ENCODE results near the gene ZNF614. TPM values are rescaled to one million over a fixed set of nuclear protein-coding genes. Genes with fewer than 3 reads are reported as not detected.
"Not testable (repeated sequence)": the region's sequence is repeated elsewhere in the genome, so short reads cannot be mapped to it uniquely, and the experiment has no call there.

ZNF614 gene
- total RNA-seq, result 7.7 and 8.7 TPM in 2 replicates

DNA sequence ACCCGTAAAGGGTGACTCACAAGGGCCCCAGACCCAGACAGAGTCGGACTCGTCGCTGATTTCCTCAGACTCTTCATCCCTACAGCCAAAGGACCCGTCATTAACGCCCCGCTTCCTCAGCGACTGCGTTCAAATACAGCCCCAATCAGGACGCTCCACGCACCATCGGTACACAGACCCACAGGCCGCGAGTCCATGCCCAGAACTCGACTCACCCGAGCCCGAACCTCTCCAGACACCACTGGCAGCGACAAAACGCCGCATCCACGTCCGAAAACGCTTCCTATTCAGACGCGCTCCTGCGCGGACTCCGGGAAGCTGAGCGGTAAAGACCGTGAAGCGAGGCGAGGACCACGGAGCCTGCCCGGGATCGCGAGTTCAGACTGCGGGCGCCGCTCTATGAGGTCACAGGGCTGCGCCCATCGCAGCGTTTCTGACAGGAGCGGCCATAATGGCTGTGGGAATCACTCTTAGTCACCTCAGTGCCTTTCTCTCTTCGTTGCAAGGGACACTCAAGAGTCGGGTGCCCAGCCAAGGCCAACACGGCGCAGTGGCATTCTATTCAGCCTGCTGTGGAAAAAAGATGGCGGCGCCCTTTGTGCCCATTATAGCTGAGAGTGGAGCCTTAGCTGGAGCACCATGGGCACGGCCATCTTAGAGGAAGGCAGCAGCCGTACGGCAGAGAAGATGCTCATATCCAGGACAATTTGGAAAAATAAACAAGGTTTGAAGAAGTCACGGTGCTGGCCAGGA lies at the start of gene ZNF614:
ZNF614 (minus strand) TSS at position 353 of the 753 bp plus-strand sequence. CDS start 2,634 bp downstream, outside the sequence.
- intact Hi-C loops (cut with micrococcal nuclease), result loop anchor here (1.0 to 5.0 kb wide), 5 partner anchors 20 to 164 kb away; partner anchors contain the start of genes PPP2R1A, ZNF350, ZNF613 and ZNF615

DNA sequence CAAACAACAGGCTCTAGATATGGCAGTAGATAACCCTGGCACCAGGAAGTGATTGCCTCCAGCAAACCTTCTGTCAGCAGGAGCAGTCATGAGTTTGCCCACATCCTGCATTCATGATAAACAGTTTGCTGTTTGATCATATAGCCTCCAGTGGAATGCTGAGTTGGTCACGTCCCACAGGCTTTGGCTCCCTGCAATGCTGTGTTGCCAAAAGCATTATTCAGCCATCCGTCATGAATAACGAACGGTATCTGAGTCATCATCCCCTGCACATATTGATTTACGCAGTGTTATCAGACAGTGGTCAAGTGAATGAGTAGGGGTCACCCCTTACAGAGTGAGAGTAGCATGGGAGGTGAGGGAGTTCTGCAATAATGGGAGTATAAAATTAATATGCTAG lies 42.3 kb upstream of the ZNF614 start:
- intact Hi-C loops (cut with micrococcal nuclease), result no loop called here

DNA sequence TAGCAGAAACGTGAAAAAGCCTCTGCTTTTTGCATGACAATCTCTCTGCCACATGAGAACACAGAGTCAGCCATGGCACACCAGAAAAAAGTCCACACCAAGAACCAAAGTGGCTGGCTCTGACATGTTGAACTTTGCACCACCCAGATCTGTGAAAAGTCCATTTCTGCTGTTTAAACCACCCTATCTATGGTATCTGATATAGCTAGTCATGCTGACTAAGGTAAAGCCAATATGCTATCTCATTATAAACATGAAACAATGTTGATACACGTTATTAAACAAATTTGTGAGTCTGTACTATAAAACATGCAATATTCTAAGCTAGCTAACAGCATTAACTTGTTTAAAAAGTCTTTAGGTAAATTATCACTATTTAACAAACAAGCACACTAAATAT lies 41.5 kb upstream of the ZNF614 start:
- intact Hi-C loops (cut with micrococcal nuclease), result no loop called here

DNA sequence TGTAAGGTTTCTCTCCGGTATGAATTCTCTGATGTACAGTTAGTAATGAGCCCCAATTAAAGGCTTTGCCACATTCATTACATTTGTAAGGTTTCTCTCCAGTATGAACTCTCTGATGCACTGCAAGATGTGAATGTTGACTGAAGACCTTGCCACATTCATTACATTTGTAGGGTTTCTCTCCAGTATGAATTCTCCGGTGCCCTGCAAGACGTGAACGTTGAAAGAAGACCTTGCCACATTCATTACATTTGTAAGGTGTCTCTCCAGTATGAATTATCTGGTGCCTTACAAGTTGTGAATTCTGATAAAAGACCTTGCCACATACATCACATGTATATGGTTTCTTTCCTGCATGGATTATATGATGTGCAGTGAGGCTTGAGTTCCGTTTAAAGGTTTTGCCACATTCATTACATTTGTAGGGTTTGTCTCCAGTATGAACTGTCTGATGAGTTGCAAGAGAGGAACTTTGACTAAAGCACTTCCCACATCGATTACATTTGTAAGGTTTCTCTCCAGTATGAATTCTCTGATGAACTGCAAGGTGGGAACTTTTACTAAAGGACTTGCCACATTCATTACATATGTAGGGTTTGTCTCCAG lies 38.2 kb upstream of the ZNF614 start:
- intact Hi-C loops (cut with micrococcal nuclease), result no loop called here

DNA sequence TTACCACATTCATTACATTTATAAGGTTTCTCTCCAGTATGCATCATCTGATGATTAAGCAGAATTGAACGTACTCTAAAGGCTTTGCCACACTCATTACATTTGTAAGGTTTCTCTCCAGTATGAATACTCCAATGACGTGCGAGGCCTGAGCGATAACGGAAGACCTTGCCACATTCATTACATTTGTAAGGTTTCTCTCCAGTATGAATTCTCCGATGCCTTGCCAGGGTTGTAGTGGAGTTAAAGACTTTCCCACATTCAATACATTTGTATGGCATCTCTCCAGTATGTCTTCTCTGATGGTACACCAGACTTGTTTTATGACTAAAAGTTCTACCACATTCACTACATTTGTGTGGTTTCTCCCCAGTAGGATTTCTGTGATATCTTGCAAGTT lies 37.2 kb upstream of the ZNF614 start:
- intact Hi-C loops (cut with micrococcal nuclease), result no loop called here

DNA sequence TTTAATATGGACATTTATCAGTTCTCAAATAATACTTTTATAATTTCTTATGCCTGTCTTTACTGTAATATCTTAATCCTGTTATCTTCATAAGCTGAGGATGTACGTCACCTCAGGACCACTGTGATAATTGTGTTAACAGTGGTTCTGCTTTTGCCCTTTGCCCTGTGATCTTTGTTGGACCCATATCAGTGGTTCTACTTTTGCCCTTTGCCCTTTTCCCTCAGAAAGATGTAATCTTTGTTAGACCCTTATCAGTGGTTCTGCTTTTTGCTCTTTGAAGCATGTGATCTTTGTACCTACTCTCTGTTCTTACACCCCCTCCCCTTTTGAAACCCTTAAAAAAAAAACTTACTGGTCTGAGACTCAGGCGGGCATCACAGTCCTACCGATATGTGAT lies 28.3 kb upstream of the ZNF614 start:
- intact Hi-C loops (cut with micrococcal nuclease), result not testable (repeated sequence)

DNA sequence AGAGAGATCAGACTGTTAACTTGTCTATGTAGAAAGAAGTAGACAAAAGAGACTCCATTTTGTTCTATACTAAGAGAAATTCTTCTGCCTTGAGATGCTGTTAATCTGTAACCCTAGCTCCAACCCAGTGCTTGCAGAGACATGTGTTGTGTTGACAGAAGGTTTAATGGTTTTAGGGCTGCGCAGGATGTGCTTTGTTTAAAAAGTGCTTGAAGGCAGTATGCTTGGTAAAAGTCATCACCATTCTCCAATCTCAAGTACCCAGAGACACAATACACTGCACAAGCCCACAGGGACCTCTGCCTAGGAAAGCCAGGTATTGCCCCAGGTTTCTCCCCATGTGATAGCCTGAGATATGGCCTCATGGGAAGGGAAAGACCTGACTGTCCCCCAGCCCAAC lies 23.6 kb upstream of the ZNF614 start:
- intact Hi-C loops (cut with micrococcal nuclease), result not testable (repeated sequence)

DNA sequence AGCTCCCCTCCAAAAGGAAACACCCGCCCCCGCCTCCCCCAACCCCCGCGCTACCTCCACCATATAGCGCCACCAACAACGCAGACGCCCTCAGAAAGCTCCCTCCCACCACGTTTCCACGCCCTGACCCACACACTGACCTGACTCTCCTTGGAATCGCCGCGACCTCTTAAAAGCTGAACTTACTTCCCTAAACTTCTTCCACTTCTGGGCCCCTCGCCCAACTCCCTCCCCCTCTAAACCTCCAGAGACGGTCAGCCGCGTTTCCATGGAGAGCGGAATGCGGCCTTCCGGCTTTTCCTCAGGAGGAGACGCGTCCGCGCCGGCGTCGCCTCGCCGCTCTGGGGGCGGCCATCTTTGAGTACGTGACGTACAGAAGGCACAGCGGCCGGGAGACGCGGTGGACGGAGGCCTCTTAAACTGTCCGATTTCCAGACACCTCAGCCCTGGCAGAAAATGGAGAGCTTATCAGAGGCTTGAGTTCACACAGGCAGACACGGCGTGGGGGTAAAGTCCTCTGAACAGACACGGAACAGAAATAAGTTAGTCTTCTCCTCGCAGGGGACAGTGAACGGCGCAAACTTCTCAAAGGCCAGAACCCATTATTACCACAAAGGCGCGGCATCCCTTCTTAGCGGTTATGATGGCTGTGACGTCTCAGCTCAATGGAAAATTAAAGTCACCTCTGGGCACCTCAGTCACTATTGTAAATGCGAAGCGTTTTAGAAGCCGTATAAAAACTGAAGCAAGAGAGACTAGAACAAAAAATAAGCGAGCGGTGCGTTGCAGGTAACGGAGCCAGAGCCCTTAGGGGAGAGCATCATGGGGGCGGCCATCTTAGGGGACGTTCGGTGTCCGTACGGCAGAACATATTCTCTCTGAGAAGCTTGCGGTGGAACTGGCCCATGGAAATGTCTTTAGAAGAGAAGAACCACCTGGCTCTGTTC lies 20.6 kb upstream of the ZNF614 start, which contains the start of gene ZNF432:
ZNF432 (minus strand) TSS at position 284 of the 947 bp plus-strand sequence. CDS start 1,970 bp downstream, outside the sequence.
- intact Hi-C loops (cut with micrococcal nuclease), result loop anchor here (1.0 to 2.0 kb wide), 7 partner anchors 21 to 1054 kb away; partner anchors contain the start of genes ZNF160, ZNF350, ZNF613 and ZNF614

DNA sequence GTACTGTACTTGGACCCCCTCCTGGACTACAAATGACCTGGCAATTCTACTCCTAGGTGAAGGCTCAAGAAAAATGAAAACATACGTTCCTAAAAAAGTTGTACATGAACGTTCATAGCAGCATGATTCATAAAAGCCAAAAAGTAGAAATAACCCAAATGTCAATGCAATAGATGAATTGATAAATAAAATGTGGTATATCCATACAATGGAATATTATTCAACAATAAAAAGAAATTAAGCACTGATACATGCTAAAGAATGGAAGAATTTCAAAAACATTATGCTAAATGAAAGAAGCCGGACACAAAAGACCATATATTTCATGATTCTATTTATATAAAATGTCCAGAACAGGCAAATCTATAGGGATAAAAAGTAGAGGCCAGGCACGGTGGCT lies 11.0 kb upstream of the ZNF614 start:
- intact Hi-C loops (cut with micrococcal nuclease), result no loop called here

DNA sequence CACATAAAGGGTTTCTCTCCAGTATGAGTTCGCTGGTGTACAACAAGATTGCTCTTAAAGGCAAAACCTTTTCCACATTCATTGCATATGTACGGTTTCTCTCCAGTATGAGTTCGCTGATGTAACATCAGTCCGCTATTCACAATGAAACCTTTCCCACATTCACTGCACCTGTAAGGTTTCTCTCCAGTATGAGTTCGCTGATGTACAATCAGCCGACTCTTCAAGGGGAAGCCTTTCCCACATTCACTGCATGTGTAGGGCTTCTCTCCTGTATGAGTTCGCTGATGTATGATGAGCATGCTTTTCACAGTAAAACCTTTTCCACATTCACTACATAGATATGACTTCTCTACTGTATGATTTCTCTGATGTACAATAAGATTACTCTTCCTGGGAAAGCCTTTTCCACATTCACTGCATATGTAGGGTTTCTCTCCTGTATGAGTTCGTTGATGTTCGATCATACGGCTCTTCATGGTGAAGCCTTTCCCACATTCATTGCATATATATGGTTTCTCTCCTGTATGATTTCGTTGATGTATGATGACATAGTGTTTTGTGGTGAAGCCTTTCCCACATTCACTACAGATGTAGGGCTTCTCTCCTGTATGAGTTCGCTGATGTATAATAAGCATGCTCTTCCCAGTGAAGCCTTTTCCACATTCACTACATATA lies 6.0 kb upstream of the ZNF614 start:
- intact Hi-C loops (cut with micrococcal nuclease), result no loop called here

DNA sequence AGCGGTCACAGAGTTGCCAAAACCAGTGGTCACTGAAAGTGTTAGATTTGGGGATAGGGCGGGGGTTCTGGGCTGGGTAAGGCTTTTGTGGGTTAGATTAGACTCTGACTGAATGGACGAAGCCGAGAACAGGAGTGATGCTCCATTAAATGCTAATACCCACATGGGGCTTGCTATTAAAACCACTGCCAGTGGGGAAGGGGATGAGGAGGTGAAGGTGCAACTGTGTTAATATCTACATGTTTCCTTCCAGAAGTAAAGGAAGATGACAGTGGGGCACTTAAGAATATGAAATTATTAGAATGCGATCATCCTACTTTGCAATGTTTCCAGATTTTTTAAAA lies 573 bp upstream of the ZNF614 start:
- intact Hi-C loops (cut with micrococcal nuclease), result loop anchor here (1.0 to 5.0 kb wide), 5 partner anchors 20 to 164 kb away; partner anchors contain the start of genes PPP2R1A, ZNF350, ZNF613 and ZNF615

DNA sequence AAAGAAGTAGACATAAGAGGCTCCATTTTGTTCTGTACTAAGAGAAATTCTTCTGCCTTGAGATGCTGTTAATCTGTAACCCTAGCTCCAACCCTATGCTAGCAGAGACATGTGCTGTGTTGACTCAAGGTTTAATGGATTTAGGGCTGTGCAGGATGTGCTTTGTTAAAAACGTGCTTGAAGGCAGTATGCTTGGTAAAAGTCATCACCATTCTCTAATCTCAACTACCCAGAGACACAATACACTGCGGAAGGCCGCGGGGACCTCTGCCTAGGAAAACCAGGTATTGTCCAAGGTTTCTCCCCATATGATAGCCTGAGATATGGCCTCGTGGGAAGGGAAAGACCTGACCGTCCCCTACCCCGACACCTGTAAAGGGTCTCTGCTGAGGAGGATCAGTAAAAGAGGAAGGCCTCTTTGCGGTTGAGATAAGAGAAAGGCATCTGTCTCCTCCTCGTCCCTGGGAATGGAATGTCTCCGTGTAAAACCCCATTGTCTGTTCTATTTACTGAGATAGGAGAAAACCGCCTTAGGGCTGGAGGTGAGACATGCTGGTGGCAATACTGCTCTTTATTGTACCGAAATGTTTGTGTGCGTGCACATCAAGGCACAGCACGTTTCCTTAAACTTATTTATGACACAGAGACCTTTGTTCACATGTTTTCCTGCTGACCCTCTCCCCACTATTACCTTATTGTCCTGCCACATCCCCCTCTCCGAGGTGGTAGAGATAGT lies 1.8 kb downstream of the ZNF614 start:
- intact Hi-C loops (cut with micrococcal nuclease), result loop anchor here (5.0 kb wide), 1 partner anchor 166 kb away; the partner anchor contains the start of gene PPP2R1A

DNA sequence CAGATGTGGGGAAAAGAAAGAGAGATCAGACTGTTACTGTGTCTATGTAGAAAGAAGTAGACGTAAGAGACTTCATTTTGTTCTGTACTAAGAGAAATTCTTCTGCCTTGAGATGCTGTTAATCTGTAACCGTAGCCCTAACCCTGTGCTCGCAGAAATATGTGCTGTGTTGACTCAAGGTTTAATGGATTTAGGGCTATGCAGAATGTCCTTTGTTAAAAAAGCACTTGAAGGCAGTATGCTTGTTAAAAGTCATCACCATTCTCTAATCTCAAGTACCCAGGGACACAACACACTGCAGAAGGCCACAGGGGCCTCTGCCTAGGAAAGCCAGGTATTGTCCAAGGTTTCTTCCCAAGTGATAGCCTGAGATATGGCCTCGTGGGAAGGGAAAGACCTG lies 3.7 kb downstream of the ZNF614 start:
- intact Hi-C loops (cut with micrococcal nuclease), result not testable (repeated sequence)

DNA sequence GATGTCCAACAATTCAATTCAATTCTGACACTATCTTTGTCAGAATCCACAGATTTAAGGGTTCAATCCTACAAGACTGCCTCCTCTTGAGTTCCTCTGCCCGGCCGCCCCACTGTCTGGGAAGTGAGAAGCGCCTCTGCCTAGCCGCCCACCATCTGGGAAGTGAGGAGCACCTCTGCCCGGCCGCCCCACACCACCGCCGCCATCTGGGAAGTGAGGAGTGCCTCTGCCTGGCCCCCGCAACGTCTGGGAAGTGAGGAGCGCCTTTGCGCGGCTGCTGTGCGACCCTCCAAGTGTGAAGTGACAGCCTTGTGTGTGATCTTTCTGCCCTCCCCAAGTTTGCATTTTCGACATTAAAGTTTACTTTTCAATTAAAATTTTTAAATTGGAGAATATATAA lies 6.0 kb downstream of the ZNF614 start:
- intact Hi-C loops (cut with micrococcal nuclease), result no loop called here

DNA sequence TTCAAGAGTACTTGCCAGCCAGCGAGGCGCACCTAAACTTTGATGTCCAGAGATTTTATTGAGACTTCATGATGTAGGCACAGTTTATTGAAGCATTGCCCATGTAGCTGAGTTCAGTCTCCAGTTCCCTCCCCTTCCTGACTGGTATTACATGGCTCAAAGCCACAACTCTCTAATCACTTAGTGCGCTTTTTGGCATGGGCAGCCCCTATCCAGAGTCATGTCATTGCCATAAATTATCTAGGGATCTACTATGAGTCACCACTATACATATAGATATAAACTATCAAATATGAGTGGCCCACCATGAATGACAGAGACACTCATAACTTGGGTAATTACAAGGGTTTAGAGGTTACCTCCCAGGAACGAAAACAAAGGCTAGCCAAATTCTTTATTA lies 7.7 kb downstream of the ZNF614 start:
- intact Hi-C loops (cut with micrococcal nuclease), result no loop called here

DNA sequence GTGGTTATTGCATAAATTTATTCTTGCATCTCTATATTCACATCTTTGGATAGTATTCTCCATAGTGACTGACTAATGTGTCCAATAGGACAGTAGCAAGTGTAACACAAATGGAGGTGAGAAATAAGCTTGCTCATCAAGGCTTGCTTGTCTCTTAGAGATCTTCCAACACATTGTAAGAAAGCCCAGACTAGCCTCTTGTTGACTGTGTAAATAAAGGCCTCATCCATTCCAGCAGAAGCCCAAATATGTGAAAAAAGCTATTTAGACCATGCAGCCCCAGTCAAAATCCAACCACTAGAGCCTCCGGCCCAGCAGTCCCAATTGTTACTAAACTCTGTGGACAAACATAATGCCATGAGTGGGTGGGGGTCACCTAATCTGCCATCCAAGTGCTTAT lies 17.5 kb downstream of the ZNF614 start:
- intact Hi-C loops (cut with micrococcal nuclease), result no loop called here

DNA sequence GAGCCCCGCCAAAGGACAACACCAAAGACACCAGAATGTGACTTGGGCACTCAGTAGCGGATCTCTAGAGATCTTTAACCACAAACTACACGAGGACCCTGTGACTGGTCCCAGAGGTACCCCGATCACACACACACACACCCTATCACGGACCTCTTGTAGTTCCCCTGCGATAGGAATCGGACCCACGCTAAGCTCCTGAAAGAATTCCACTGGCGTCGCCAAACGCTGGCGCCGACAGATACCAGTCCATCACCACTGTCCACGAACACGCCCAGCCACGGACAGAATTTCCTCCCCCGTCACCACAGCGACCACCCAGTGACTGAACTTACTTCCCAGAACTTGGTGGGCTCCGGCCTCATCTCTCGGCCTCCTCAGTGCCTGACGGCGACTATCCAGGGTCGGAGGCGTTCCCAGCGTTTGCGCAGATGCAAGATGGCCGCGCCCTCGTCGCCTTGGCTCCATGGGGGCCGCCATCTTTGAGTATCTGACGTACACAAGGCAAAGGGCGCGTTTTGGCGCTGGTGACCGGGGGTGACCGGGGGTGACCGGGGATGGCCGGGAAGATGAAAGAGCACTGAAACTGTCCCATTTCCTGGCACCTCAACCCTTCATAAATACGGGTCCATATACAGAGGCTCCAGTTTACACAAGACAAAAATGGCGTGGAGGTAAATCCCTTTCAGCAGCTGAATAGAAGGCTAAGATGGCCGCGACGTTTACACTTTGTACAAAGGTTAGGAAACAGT lies 20.2 kb downstream of the ZNF614 start, which contains the start of gene ZNF615:
ZNF615 (minus strand) TSS at position 406 of the 752 bp plus-strand sequence. CDS start 4,500 bp downstream, outside the sequence.
- intact Hi-C loops (cut with micrococcal nuclease), result loop anchor here (1.0 to 5.0 kb wide), 4 partner anchors 20 to 81 kb away; partner anchors contain the start of genes ZNF350, ZNF432, ZNF613 and ZNF614

DNA sequence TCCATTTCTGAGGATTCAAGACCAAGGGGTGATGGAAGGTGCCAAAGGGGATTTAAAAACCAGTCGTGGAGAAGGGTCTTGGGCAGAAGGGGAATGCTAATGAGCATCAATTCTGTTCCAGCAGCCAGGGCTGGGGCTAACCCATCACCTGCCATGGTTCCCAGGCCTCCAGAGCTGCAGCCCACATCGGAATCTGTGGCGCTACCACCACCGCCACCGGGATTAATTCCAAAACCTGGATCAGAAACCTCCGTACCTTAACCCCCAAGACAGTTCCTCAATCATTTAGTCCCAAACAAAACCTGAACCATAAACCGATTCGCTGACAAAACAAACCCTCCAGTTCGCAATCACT lies 20.8 kb downstream of the ZNF614 start:
- intact Hi-C loops (cut with micrococcal nuclease), result loop anchor here (5.0 kb wide), 1 partner anchor 80 kb away; the partner anchor contains the start of gene ZNF613

DNA sequence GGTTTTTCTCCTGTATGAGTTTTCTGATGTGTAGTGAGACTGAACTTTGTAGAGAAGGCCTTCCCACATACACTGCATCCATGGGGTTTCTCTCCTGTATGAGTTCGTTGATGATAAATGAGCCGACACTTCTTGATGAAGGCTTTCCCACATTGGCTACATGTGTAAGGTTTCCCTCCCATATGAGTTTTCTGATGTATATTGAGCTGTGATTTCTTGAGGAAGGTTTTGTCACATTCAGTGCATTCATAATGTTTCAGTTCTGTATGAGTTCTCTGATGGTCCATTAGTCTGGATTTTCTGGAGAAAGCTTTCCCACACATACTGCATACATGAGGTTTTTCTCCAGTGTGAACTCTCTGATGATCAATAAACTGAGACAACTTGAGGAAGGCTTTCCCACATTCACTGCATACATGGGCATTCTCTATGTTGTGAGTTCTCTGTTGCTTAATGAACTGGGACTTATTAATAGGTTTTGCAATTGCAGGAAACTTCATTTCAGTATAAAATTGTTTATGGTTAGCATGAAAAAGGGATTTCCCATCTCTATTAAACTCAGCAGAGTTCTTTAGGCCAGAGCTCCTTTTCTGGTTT lies 34.0 kb downstream of the ZNF614 start:
- intact Hi-C loops (cut with micrococcal nuclease), result no loop called here

Measured in T-helper 2 cell treated with Interferon-gamma antibody and Interleukin-4, amounts not matched to agents 100 ng/mL and 5 ng/mL, for 36 hours (primary cell).